22Rv1 (cell line): ENCODE results near the gene RAD52.

Experiments used
- CTCF ChIP-seq: fragments of 450-650 bp; IDR thresholded peaks from 2 replicates; pipeline ENCODE4 v1.5.1; 2017; ENCODE audit warnings: mild to moderate bottlenecking
- ZFX ChIP-seq: fragments of 450-650 bp; IDR thresholded peaks from 2 replicates; pipeline ENCODE4 v1.6.1; 2017; ENCODE audit warnings: antibody characterized with exemption, borderline replicate concordance

DNA sequence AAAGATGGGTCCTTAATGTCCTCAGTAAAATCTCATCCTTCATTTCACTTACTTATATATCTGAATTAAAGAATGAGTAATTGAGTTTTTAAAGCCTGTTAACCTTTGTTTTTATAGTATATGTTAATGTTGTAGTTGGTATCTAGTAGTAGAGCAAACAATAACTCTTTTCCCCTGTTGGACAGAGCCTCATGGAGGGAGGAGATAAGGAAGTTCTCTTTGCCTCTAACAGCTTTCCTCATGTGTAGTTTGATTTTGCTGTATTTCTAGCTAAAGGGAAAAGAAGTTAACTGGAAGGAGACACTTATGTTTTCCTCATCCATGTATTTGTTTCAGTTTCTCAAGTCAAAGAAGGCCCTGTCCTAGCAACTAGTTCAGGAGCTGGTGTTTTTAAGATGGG lies 55.3 kb downstream of the RAD52 start:
- TF ChIP-seq CTCF, result no peak
- TF ChIP-seq ZFX, result no peak
